ENCODE data around the gene TMEM163. TPM values are rescaled to one million over a fixed set of nuclear protein-coding genes. Genes with fewer than 3 reads are reported as not detected.
"Not testable (repeated sequence)": the region's sequence is repeated elsewhere in the genome, so short reads cannot be mapped to it uniquely, and the experiment has no call there.

TMEM163 gene
- total RNA-seq, 2 experiments from 2014 or later = 0.23 TPM; not detected in 1

GRCh38 chr2:134599236-134599635 lies 119.6 kb downstream of the TMEM163 start:
- no peaks in the 10 kb centered on the region for H3K36me3 Mint-ChIP-seq (ENCODE audit: low read depth)
- no peak for DNase-seq
- H3K27ac Mint-ChIP-seq = no peak overlapping the region
- peaks cover 3% of the 10 kb centered on the region for H3K9me3 Mint-ChIP-seq (ENCODE audit: insufficient read depth)
- POLR2A ChIA-PET = no interaction called here
- peaks cover 2% of the 10 kb centered on the region for H3K27me3 Mint-ChIP-seq (ENCODE audit: low read depth)
- H3K4me3 Mint-ChIP-seq = no peak overlapping the region
- no peak for ATAC-seq
- no peaks in the 10 kb centered on the region for H3K4me1 Mint-ChIP-seq (ENCODE audit: low read depth)
- CTCF ChIA-PET = no interaction called here

GRCh38 chr2:134594399-134594798 lies 124.4 kb downstream of the TMEM163 start:
- peaks cover 22% of the 10 kb centered on the region for H3K9me3 Mint-ChIP-seq (ENCODE audit: insufficient read depth)
- DNase-seq (no peak), ATAC-seq (no peak)
- CTCF ChIA-PET = no interaction called here
- H3K36me3 Mint-ChIP-seq (ENCODE audit: low read depth) = peaks cover 3% of the 10 kb centered on the region
- no peak overlapping the region for H3K27ac Mint-ChIP-seq
- no peaks in the 10 kb centered on the region for H3K4me1 Mint-ChIP-seq (ENCODE audit: low read depth)
- peaks cover 2% of the 10 kb centered on the region for H3K27me3 Mint-ChIP-seq (ENCODE audit: low read depth)
- POLR2A ChIA-PET = no interaction called here
- no peak overlapping the region for H3K4me3 Mint-ChIP-seq

GRCh38 chr2:134593519-134593918 lies 125.3 kb downstream of the TMEM163 start:
- POLR2A ChIA-PET = no interaction called here
- no peak for DNase-seq
- H3K4me3 Mint-ChIP-seq = no peak overlapping the region
- H3K27me3 Mint-ChIP-seq (ENCODE audit: low read depth) = peaks cover 2% of the 10 kb centered on the region
- H3K4me1 Mint-ChIP-seq (ENCODE audit: low read depth) = no peaks in the 10 kb centered on the region
- ATAC-seq = no peak
- CTCF ChIA-PET = no interaction called here
- peaks cover 3% of the 10 kb centered on the region for H3K36me3 Mint-ChIP-seq (ENCODE audit: low read depth)
- H3K9me3 Mint-ChIP-seq (ENCODE audit: insufficient read depth) = peaks cover 22% of the 10 kb centered on the region
- H3K27ac Mint-ChIP-seq = no peak overlapping the region

GRCh38 chr2:134592377-134592776 lies 126.4 kb downstream of the TMEM163 start:
- Mint-ChIP-seq H3K27me3 (ENCODE audit: low read depth) (peaks cover 2% of the 10 kb centered on the region), H3K4me1 (ENCODE audit: low read depth) (no peaks in the 10 kb centered on the region), H3K9me3 (ENCODE audit: insufficient read depth) (peaks cover 19% of the 10 kb centered on the region), H3K36me3 (ENCODE audit: low read depth) (peaks cover 3% of the 10 kb centered on the region), H3K27ac (no peak overlapping the region), H3K4me3 (no peak overlapping the region)
- CTCF ChIA-PET = no interaction called here
- no peak for DNase-seq
- POLR2A ChIA-PET = no interaction called here
- no peak for ATAC-seq

GRCh38 chr2:134591526-134591925 lies 127.3 kb downstream of the TMEM163 start:
- peaks cover 19% of the 10 kb centered on the region for H3K9me3 Mint-ChIP-seq (ENCODE audit: insufficient read depth)
- peaks cover 3% of the 10 kb centered on the region for H3K36me3 Mint-ChIP-seq (ENCODE audit: low read depth)
- DNase-seq = no peak
- no peak overlapping the region for H3K27ac Mint-ChIP-seq
- no peak overlapping the region for H3K4me3 Mint-ChIP-seq
- H3K27me3 Mint-ChIP-seq (ENCODE audit: low read depth) = no peaks in the 10 kb centered on the region
- ChIA-PET CTCF (no interaction called here), POLR2A (no interaction called here)
- H3K4me1 Mint-ChIP-seq (ENCODE audit: low read depth) = peaks cover 1% of the 10 kb centered on the region
- no peak for ATAC-seq

- no peaks in the 10 kb centered on the region for H3K27me3 Mint-ChIP-seq (ENCODE audit: low read depth)
- peaks cover 2% of the 10 kb centered on the region for H3K4me1 Mint-ChIP-seq (ENCODE audit: low read depth)
- no peak overlapping the region for H3K4me3 Mint-ChIP-seq
- POLR2A ChIA-PET = no interaction called here
- peaks cover 19% of the 10 kb centered on the region for H3K9me3 Mint-ChIP-seq (ENCODE audit: insufficient read depth)
- ATAC-seq = no peak
- peaks cover 3% of the 10 kb centered on the region for H3K36me3 Mint-ChIP-seq (ENCODE audit: low read depth)
- CTCF ChIA-PET = no interaction called here
- no peak overlapping the region for H3K27ac Mint-ChIP-seq
- no peak for DNase-seq
These were observed 128.1 kb downstream of the TMEM163 start for GRCh38 chr2:134590679-134591078.

- peaks cover 19% of the 10 kb centered on the region for H3K9me3 Mint-ChIP-seq (ENCODE audit: insufficient read depth)
- H3K36me3 Mint-ChIP-seq (ENCODE audit: low read depth); DNase-seq; H3K4me1 Mint-ChIP-seq (ENCODE audit: low read depth); H3K27me3 Mint-ChIP-seq (ENCODE audit: low read depth); ATAC-seq; POLR2A ChIA-PET; CTCF ChIA-PET; H3K27ac Mint-ChIP-seq; H3K4me3 Mint-ChIP-seq: not testable (repeated sequence)
These were observed 129.4 kb downstream of the TMEM163 start for GRCh38 chr2:134589171-134590083.

- peaks cover 7% of the 10 kb centered on the region for H3K4me1 Mint-ChIP-seq (ENCODE audit: low read depth)
- ATAC-seq (no peak), DNase-seq (no peak)
- peaks cover 3% of the 10 kb centered on the region for H3K36me3 Mint-ChIP-seq (ENCODE audit: low read depth)
- H3K27ac Mint-ChIP-seq = no peak overlapping the region
- H3K27me3 Mint-ChIP-seq (ENCODE audit: low read depth) = no peaks in the 10 kb centered on the region
- no peak overlapping the region for H3K4me3 Mint-ChIP-seq
- H3K9me3 Mint-ChIP-seq (ENCODE audit: insufficient read depth) = peaks cover 19% of the 10 kb centered on the region
- ChIA-PET POLR2A (no interaction called here), CTCF (no interaction called here)
These were observed 130.2 kb downstream of the TMEM163 start for GRCh38 chr2:134588556-134588955.

- DNase-seq = no peak
- H3K4me1 Mint-ChIP-seq (ENCODE audit: low read depth) = peaks cover 25% of the 10 kb centered on the region
- CTCF ChIA-PET = no interaction called here
These were observed 132.4 kb downstream of the TMEM163 start for GRCh38 chr2:134586326-134586965.

GRCh38 chr2:134583997-134584520 lies 134.7 kb downstream of the TMEM163 start:
- no peak overlapping the region for H3K4me3 Mint-ChIP-seq
- ATAC-seq (no peak), DNase-seq (no peak)
- H3K27me3 Mint-ChIP-seq (ENCODE audit: low read depth) = no peaks in the 10 kb centered on the region
- peaks cover 27% of the 10 kb centered on the region for H3K4me1 Mint-ChIP-seq (ENCODE audit: low read depth)
- CTCF ChIA-PET = no interaction called here
- POLR2A ChIA-PET = no interaction called here
- H3K27ac Mint-ChIP-seq = peak overlapping the region; percentile 27
- H3K36me3 Mint-ChIP-seq (ENCODE audit: low read depth) = peaks cover 2% of the 10 kb centered on the region
- H3K9me3 Mint-ChIP-seq (ENCODE audit: insufficient read depth) = no peaks in the 10 kb centered on the region

More at GRCh38 chr2:134586326-134586965, 132.4 kb downstream of the TMEM163 start:
- POLR2A ChIA-PET = no interaction called here
- peaks cover 13% of the 10 kb centered on the region for H3K9me3 Mint-ChIP-seq (ENCODE audit: insufficient read depth)
- H3K4me3 Mint-ChIP-seq = no peak overlapping the region
- no peaks in the 10 kb centered on the region for H3K27me3 Mint-ChIP-seq (ENCODE audit: low read depth)
- ATAC-seq = no peak
- no peak overlapping the region for H3K27ac Mint-ChIP-seq
- peaks cover 5% of the 10 kb centered on the region for H3K36me3 Mint-ChIP-seq (ENCODE audit: low read depth)

GRCh38 chr2:134583462-134583861 lies 135.3 kb downstream of the TMEM163 start:
- ATAC-seq (peak; percentile 81), DNase-seq (peak; percentile 41)
- peaks cover 27% of the 10 kb centered on the region for H3K4me1 Mint-ChIP-seq (ENCODE audit: low read depth)
- no peaks in the 10 kb centered on the region for H3K27me3 Mint-ChIP-seq (ENCODE audit: low read depth)
- H3K9me3 Mint-ChIP-seq (ENCODE audit: insufficient read depth) = no peaks in the 10 kb centered on the region
- H3K4me3 Mint-ChIP-seq = no peak overlapping the region
- ChIA-PET CTCF (no interaction called here), POLR2A (no interaction called here)
- peaks cover 2% of the 10 kb centered on the region for H3K36me3 Mint-ChIP-seq (ENCODE audit: low read depth)
- H3K27ac Mint-ChIP-seq = peak overlapping the region; percentile 72

- Mint-ChIP-seq H3K27ac (peak overlapping the region; percentile 61), H3K36me3 (ENCODE audit: low read depth) (peaks cover 2% of the 10 kb centered on the region)
- CTCF ChIA-PET = no interaction called here
These were observed 136.3 kb downstream of the TMEM163 start for GRCh38 chr2:134582547-134582899.

More at GRCh38 chr2:134582547-134582899, 136.3 kb downstream of the TMEM163 start:
- Mint-ChIP-seq H3K4me3 (no peak overlapping the region), H3K27me3 (ENCODE audit: low read depth) (no peaks in the 10 kb centered on the region), H3K9me3 (ENCODE audit: insufficient read depth) (no peaks in the 10 kb centered on the region), H3K4me1 (ENCODE audit: low read depth) (peaks cover 27% of the 10 kb centered on the region)
- ATAC-seq (no peak), DNase-seq (no peak)
- POLR2A ChIA-PET = no interaction called here

Measured in activated CD8-positive, alpha-beta T cell treated with anti-CD3 and anti-CD28 coated beads, Interleukin-2, amount 10 ng/mL, durations not matched to agents 7 days and 5 days (primary cell).